ENCODE measurements around the gene WDR5B. TPM values are rescaled to one million over a fixed set of nuclear protein-coding genes. Genes with fewer than 3 reads are reported as not detected.

Gene WDR5B
- polyA plus RNA-seq, 1 donor from 2014 or later, result 6.9 TPM

GRCh38 chr3:122382888-122383666 is 32.8 kb downstream of the WDR5B start, which contains the start of gene MIX23:
Gene MIX23 (minus strand): TSS chr3:122383231. CDS start chr3:122383224, 7 bp downstream.
- Histone ChIP-seq H3K9ac (ENCODE audit: low read length) (peak within 1 kb of the TSS; percentile 69), H3K79me2 (replicated peaks; ENCODE audit: insufficient read depth, low read length) (peaks cover 15% of the 10 kb centered on the region), H3K36me3 (ENCODE audit: insufficient read depth, low read length) (no peaks in the 10 kb centered on the region), H3K9me3 (ENCODE audit: low read length) (no peaks in the 10 kb centered on the region), H3F3A (ENCODE audit: insufficient read depth, low read length, poor library complexity, severe bottlenecking) (no peaks in the 10 kb centered on the region), H4K20me1 (ENCODE audit: insufficient read depth) (no peaks in the 10 kb centered on the region), H3K4me3 (ENCODE audit: low read length) (peak within 1 kb of the TSS; percentile 69), H3K27me3 (ENCODE audit: insufficient read depth, low read depth, low read length) (no peaks in the 10 kb centered on the region), H3K4me2 (ENCODE audit: low read length) (peak within 1 kb of the TSS; percentile 99), H2AFZ (ENCODE audit: low read depth, low read length) (peak within 1 kb of the TSS; percentile 96), H3K9me2 (ENCODE audit: insufficient read depth, low read length) (no peaks in the 10 kb centered on the region), H3K27ac (ENCODE audit: low read length) (peak within 1 kb of the TSS; percentile 84)
- TF ChIP-seq POLR2AphosphoS5 (IDR thresholded peaks at IDR 0.05) (peak; percentile 72), EP300 (conservative IDR thresholded peaks at IDR 0.05; ENCODE audit: poor library complexity, severe bottlenecking) (peak; percentile 24), MXI1 (conservative IDR thresholded peaks at IDR 0.05; ENCODE audit: poor library complexity, severe bottlenecking) (peak; percentile 99), TAF1 (IDR thresholded peaks at IDR 0.05; ENCODE audit: low read depth) (peak; percentile 87), REST (IDR thresholded peaks at IDR 0.05; ENCODE audit: borderline replicate concordance) (no peak), EZH2 (IDR thresholded peaks at IDR 0.05; ENCODE audit: borderline replicate concordance, insufficient read depth, low read length, poor library complexity, severe bottlenecking) (no peak), CTCF (IDR thresholded peaks at IDR 0.05; ENCODE audit: poor library complexity, severe bottlenecking) (no peak), SMC3 (conservative IDR thresholded peaks at IDR 0.05; ENCODE audit: poor library complexity) (peak; percentile 25), RAD21 (conservative IDR thresholded peaks at IDR 0.05) (no peak)

- H3K9me3 ChIP-seq (ENCODE audit: low read length), result no peaks in the 10 kb centered on the region
- no peak overlapping the region for H3K9ac ChIP-seq (ENCODE audit: low read length)
- H3F3A ChIP-seq (ENCODE audit: insufficient read depth, low read length, poor library complexity, severe bottlenecking), result no peaks in the 10 kb centered on the region
- H4K20me1 ChIP-seq (ENCODE audit: insufficient read depth), result no peaks in the 10 kb centered on the region
- H3K36me3 ChIP-seq (ENCODE audit: insufficient read depth, low read length), result no peaks in the 10 kb centered on the region
- peaks cover 15% of the 10 kb centered on the region for H3K79me2 ChIP-seq (replicated peaks; ENCODE audit: insufficient read depth, low read length)
- no peak overlapping the region for H3K4me2 ChIP-seq (ENCODE audit: low read length)
- H3K9me2 ChIP-seq (ENCODE audit: insufficient read depth, low read length), result no peaks in the 10 kb centered on the region
- H3K27ac ChIP-seq (ENCODE audit: low read length), result no peak overlapping the region
- no peaks in the 10 kb centered on the region for H3K27me3 ChIP-seq (ENCODE audit: insufficient read depth, low read depth, low read length)
- H3K4me3 ChIP-seq (ENCODE audit: low read length), result no peak overlapping the region
- TF ChIP-seq CTCF (IDR thresholded peaks at IDR 0.05; ENCODE audit: poor library complexity, severe bottlenecking), result no peak
- no peak for TF ChIP-seq TAF1 (IDR thresholded peaks at IDR 0.05; ENCODE audit: low read depth)
- no peak overlapping the region for H2AFZ ChIP-seq (ENCODE audit: low read depth, low read length)
Measured at GRCh38 chr3:122377975-122378374, 37.9 kb downstream of the WDR5B start.

Measured in neural cell (in vitro differentiated cells).